LNCAP (cell line): Measurements from ENCODE around the gene VDR.

Experiments used
- TF ChIP-seq, protein P1 (sequence below): fragments of 450-650 bp; IDR thresholded peaks from 2 replicates; pipeline ENCODE4 v1.5.1; 2017; ENCODE audit warnings: mild to moderate bottlenecking

The VDR gene

DNA sequence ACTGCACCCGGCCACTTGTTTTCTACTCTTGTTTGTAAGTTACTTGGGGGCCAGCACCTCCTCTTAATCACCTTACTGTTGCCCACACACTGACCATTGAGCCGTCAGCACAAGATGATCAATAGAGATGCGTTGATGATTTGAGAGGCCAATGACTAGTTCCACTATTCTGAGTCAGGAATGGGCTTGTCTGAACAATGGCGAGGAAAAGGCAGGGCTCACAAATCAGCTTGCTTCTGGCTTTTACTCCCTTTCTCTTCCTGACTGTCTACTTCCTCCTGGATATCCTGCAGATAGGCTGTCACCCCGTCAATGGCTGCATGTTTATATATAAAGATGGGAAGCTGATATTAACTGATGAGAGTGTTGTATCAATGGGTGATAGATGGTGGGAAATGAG is 55.9 kb downstream of the VDR start:
- TF ChIP-seq, protein P1, sequence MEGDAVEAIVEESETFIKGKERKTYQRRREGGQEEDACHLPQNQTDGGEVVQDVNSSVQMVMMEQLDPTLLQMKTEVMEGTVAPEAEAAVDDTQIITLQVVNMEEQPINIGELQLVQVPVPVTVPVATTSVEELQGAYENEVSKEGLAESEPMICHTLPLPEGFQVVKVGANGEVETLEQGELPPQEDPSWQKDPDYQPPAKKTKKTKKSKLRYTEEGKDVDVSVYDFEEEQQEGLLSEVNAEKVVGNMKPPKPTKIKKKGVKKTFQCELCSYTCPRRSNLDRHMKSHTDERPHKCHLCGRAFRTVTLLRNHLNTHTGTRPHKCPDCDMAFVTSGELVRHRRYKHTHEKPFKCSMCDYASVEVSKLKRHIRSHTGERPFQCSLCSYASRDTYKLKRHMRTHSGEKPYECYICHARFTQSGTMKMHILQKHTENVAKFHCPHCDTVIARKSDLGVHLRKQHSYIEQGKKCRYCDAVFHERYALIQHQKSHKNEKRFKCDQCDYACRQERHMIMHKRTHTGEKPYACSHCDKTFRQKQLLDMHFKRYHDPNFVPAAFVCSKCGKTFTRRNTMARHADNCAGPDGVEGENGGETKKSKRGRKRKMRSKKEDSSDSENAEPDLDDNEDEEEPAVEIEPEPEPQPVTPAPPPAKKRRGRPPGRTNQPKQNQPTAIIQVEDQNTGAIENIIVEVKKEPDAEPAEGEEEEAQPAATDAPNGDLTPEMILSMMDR = no peak

DNA sequence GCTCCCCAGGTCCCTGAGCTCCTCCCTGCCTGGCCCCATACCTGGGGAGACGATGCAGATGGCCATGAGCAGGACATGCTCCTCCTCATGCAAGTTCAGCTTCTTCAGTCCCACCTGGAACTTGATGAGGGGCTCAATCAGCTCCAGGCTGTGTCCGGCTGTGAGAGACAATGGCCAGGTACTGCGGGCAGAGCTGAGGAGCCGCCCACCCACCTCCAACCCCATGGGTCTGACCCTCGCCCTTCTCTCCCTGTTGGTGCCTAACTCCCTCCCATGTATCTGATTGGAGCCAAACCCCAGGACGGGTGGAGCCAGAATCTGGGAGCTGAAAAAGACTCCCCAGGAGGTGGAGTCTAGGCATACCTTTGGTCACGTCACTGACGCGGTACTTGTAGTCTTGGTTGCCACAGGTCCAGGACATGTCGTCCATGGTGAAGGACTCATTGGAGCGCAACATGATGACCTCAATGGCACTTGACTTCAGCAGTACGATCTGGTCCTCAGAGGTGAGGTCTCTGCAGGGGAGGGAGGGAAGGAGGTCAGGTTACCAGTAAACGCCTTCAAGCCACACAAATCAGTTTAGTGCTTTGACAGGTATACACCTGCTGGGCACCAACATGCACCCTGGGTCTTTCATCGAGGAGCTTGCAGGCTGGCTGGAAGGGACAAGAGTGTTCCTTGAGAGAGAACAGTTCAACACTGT is 58.3 kb downstream of the VDR start:
- TF ChIP-seq, protein P1 = no peak

DNA sequence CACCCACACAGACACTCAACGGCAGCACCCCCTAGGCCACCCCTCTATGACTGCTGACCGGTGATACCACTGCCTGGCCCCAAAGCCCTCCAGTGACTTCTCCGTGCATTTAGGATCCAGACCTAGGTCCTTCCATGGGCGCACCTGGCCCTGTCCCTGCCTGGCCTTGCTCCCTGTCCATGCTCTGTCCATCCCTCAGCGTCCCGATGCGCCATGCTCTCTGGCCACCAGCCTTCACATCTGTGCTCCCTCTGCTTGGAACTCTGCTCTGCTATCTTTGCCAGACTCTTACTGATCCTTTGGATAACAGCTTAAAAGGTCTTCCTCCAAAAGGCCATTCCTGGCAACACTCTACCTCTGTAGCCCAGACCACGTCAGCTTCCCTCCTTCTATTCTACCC is 59.7 kb downstream of the VDR start:
- TF ChIP-seq, protein P1 = no peak

DNA sequence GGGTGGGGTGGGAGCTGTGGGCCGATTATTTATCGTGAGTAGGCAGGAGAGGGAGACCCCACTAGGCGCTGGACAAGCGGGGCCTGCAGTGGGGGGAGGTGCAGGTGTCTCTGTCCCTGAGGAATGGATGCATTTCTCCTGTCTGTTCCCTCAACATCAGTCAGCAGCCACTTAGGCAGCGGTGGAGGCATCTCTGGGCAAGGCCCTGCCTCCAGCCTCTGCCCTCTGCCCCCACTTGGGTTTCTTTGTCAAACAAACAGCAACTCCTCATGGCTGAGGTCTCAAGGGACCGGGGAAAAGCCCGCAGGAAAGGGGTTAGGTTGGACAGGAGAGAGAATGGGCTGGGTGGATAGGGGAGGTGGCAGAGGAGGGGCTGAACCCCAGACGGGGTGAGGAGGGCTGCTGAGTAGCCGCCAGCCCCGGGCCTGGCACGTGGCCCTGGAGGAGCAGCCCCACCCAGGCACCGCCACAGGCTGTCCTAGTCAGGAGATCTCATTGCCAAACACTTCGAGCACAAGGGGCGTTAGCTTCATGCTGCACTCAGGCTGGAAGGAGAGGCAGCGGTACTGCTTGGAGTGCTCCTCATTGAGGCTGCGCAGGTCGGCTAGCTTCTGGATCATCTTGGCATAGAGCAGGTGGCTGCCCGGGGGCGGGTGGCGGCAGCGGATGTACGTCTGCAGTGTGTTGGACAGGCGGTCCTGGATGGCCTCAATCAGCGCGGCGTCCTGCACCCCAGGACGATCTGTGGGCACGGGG is 60.4 kb downstream of the VDR start:
- TF ChIP-seq, protein P1 = no peak

DNA sequence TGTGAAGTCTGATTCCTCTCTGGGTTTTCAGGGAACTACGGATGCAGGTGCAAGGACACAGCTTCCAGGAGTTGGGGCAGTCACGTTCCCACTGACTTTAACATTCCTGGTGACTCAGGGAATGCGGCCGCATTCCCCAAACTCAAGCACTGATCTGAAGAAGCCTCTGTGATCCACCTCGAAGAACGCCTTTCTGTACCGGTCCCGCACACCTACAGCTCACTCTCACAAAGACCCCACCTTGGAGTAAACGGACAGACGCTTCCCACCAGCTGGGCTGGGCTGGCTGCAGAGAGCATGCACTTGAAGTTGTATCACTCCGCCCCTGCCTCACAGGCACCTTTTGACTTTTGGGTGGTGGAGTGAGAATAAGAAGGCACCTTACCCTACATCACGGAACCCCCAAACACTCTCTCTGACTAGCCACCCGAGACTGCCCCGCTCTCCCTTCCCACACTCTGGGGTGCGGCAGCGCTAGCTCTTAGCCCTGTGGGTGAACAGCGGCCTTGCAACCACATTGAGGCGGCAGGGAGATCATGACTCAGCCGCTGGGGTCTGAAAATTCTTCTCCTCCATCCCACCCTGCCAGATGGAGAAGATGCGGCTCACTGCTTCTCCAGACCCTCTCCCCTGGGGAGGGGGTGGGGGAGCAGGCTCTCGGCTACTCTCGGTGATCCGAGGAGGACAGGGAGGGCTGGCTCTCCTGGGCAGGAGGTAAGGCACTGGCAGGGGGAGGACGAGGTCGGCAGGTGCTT is 61.4 kb downstream of the VDR start:
- TF ChIP-seq, protein P1 = no peak

DNA sequence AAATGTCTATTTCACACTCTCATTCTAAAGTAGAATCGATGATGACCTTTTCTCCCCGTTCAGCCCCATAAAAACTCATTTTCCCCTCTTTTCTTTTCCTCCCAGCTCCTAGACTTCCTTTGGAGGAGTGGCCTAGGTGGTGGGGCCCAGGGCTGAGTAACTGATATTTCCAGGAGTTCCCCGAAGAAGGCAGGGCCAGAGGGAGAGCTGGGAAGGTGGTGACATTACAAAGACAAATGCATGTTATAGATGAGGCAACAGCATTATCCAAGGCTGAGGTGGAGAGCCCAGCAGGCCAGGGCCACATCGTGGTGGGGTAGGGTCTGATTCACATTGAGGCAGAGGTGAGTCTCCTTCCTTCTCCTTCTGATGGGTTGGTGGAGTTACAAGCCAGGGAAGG is 62.9 kb downstream of the VDR start:
- TF ChIP-seq, protein P1 = no peak

DNA sequence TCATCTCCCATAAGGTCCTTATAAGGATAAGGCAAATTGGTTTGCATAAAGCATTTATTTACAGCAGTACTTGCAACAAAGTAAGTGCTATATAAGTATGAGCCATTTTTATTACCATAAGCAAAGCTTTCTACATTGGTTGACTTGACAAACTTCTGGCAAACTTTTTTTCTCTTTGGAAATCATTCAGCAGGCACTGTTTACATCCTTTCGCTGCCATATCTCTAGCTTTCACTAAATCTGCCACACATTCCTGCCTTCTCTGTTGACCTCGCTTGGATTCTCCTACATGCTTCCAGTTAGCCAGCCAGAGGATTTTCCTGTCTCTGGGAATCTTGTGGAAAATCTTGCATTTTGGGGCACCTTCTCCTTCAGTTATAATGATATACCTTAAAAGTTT is 63.3 kb downstream of the VDR start:
- TF ChIP-seq, protein P1 = no peak
